A673 (cell line): ENCODE results near the gene CAPN1.

ENCODE experiments used
- EZH2 ChIP-seq: fragments of 200-600 bp; sonication (generic); IDR thresholded peaks from 2 replicates; pipeline ENCODE4 v1.6.1; 2017; ENCODE audit warnings: borderline replicate concordance, low read depth, mild to moderate bottlenecking, mixed read lengths, antibody characterized with exemption, low read length; ENCODE audit not compliant: poor library complexity, severe bottlenecking
- TF ChIP-seq, protein P1 (sequence below): fragments of 300-800, 200-600 bp; sonication (generic); conservative IDR thresholded peaks from 2 replicates; pipeline ENCODE4 v1.5.1; 2017; ENCODE audit warnings: low read depth, mild to moderate bottlenecking, antibody characterized with exemption, low read length, moderate library complexity, mixed read lengths

GRCh38 chr11:65183201-65183891 lies 1.6 kb downstream of the CAPN1 start:
- TF ChIP-seq, protein P1, sequence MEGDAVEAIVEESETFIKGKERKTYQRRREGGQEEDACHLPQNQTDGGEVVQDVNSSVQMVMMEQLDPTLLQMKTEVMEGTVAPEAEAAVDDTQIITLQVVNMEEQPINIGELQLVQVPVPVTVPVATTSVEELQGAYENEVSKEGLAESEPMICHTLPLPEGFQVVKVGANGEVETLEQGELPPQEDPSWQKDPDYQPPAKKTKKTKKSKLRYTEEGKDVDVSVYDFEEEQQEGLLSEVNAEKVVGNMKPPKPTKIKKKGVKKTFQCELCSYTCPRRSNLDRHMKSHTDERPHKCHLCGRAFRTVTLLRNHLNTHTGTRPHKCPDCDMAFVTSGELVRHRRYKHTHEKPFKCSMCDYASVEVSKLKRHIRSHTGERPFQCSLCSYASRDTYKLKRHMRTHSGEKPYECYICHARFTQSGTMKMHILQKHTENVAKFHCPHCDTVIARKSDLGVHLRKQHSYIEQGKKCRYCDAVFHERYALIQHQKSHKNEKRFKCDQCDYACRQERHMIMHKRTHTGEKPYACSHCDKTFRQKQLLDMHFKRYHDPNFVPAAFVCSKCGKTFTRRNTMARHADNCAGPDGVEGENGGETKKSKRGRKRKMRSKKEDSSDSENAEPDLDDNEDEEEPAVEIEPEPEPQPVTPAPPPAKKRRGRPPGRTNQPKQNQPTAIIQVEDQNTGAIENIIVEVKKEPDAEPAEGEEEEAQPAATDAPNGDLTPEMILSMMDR = no peak
- no peak for TF ChIP-seq EZH2
